Measurements from ENCODE around the gene MLLT1.
A peak's percentile ranks its signal among the peaks of the same experiment; 100 is the strongest.
"Not testable (repeated sequence)": the region's sequence is repeated elsewhere in the genome, so short reads cannot be mapped to it uniquely, and the experiment has no call there.

The MLLT1 gene

GRCh38 chr19:6279931-6280591 lies at the start of gene MLLT1:
MLLT1 (minus strand) TSS chr19:6279975; CDS start chr19:6279784, 191 bp downstream.
- peak; percentile 80 for DNase-seq

GRCh38 chr19:6326815-6327214 lies 47.0 kb upstream of the MLLT1 start:
- DNase-seq = no peak

GRCh38 chr19:6325614-6326013 lies 45.8 kb upstream of the MLLT1 start:
- DNase-seq = no peak

- DNase-seq = no peak
Observed at GRCh38 chr19:6324757-6325156, 45.0 kb upstream of the MLLT1 start.

- no peak for DNase-seq
Observed at GRCh38 chr19:6322284-6322683, 42.5 kb upstream of the MLLT1 start.

- no peak for DNase-seq
Observed at GRCh38 chr19:6319376-6319775, 39.6 kb upstream of the MLLT1 start.

GRCh38 chr19:6318772-6319171 lies 39.0 kb upstream of the MLLT1 start:
- DNase-seq = no peak

GRCh38 chr19:6315646-6316045 lies 35.9 kb upstream of the MLLT1 start:
- not testable (repeated sequence) for DNase-seq

- no peak for DNase-seq
Observed at GRCh38 chr19:6313398-6313969, 33.7 kb upstream of the MLLT1 start.

GRCh38 chr19:6312018-6312417 lies 32.2 kb upstream of the MLLT1 start:
- no peak for DNase-seq

GRCh38 chr19:6298413-6298812 lies 18.6 kb upstream of the MLLT1 start:
- DNase-seq = no peak

GRCh38 chr19:6297202-6297601 lies 17.4 kb upstream of the MLLT1 start:
- DNase-seq = no peak

GRCh38 chr19:6292006-6292405 lies 12.2 kb upstream of the MLLT1 start:
- DNase-seq = no peak

- DNase-seq = no peak
Observed at GRCh38 chr19:6288737-6289136, 9.0 kb upstream of the MLLT1 start.

GRCh38 chr19:6287269-6287885 lies 7.6 kb upstream of the MLLT1 start:
- no peak for DNase-seq

GRCh38 chr19:6286676-6287075 lies 6.9 kb upstream of the MLLT1 start:
- no peak for DNase-seq

- DNase-seq = not testable (repeated sequence)
Observed at GRCh38 chr19:6282393-6282792, 2.6 kb upstream of the MLLT1 start.

- DNase-seq = no peak
Observed at GRCh38 chr19:6279620-6279930, 200 bp downstream of the MLLT1 start.

- no peak for DNase-seq
Observed at GRCh38 chr19:6278740-6279619, 795 bp downstream of the MLLT1 start.

GRCh38 chr19:6278051-6278450 lies 1.7 kb downstream of the MLLT1 start:
- DNase-seq = no peak

- DNase-seq = no peak
Observed at GRCh38 chr19:6276447-6276846, 3.3 kb downstream of the MLLT1 start.

- DNase-seq = no peak
Observed at GRCh38 chr19:6275170-6275744, 4.5 kb downstream of the MLLT1 start.

GRCh38 chr19:6274756-6275155 lies 5.0 kb downstream of the MLLT1 start:
- DNase-seq = no peak
